HL-60 (cell line): ENCODE data around the gene SFMBT2.

Experiments used
- DNase-seq, 2 experiments: peaks; one replicate each; pipeline ENCODE4 v3.0.0-alpha.2; 2010 to 2020; ENCODE audit warnings: low read depth in 1 of 2, low spot score in 1 of 2
- H3K27ac ChIP-seq: fragments of 250-450 bp; sonication (Bioruptor Pico); replicated peaks from 2 replicates; pipeline ENCODE4 v1.5.1; 2020; ENCODE audit warnings: mild to moderate bottlenecking, moderate library complexity
- H3K27me3 ChIP-seq: fragments of 250-450 bp; sonication (Bioruptor Pico); 2 replicates; pipeline ENCODE4 v1.5.1; 2021; ENCODE audit warnings: mild to moderate bottlenecking, moderate library complexity; ENCODE audit not compliant: insufficient read depth, poor library complexity, severe bottlenecking
- H3K4me3 ChIP-seq: replicated peaks from 2 replicates; pipeline ENCODE4 v1.5.1; 2011; ENCODE audit warnings: mild to moderate bottlenecking, control low read depth, low read length; ENCODE audit not compliant: insufficient read depth
- CTCF ChIP-seq: IDR thresholded peaks from one replicate; pipeline ENCODE4 v1.5.1; 2011; ENCODE audit warnings: low read length, control low read depth, inconsistent platforms; ENCODE audit not compliant: insufficient read depth
- GABPA ChIP-seq: IDR thresholded peaks from 2 replicates; pipeline ENCODE4 v1.6.1; 2012; ENCODE audit warnings: low read depth
- POLR2AphosphoS5 ChIP-seq: IDR thresholded peaks from 2 replicates; pipeline ENCODE4 v1.6.1; 2012; ENCODE audit warnings: low read depth
- REST ChIP-seq: IDR thresholded peaks from 2 replicates; pipeline ENCODE4 v1.6.1; 2012; ENCODE audit warnings: low read depth; ENCODE audit not compliant: insufficient replicate concordance
- SPI1 ChIP-seq: IDR thresholded peaks from 2 replicates; pipeline ENCODE4 v1.6.1; 2012; ENCODE audit warnings: low read depth, mild to moderate bottlenecking, borderline replicate concordance

Gene SFMBT2

GRCh38 chr10:7432884-7433726, 22.3 kb upstream of the SFMBT2 start:
- H3K27ac ChIP-seq = no peak overlapping the region
- H3K4me3 ChIP-seq = no peak overlapping the region
- TF ChIP-seq POLR2AphosphoS5 (no peak), SPI1 (no peak), CTCF (no peak), REST (no peak), GABPA (no peak)
- H3K27me3 ChIP-seq = no peaks in the 10 kb centered on the region
- no peak for DNase-seq

GRCh38 chr10:7428673-7429350, 18.0 kb upstream of the SFMBT2 start:
- H3K27ac ChIP-seq = no peak overlapping the region

More at GRCh38 chr10:7428673-7429350, 18.0 kb upstream of the SFMBT2 start:
- no peak for DNase-seq
- H3K27me3 ChIP-seq = no peaks in the 10 kb centered on the region
- no peak for TF ChIP-seq POLR2AphosphoS5
- no peak for TF ChIP-seq REST
- TF ChIP-seq SPI1 = no peak
- no peak for TF ChIP-seq CTCF
- no peak overlapping the region for H3K4me3 ChIP-seq
